ENCODE results near the gene DDA1.

The DDA1 gene

GRCh38 chr19:17325881-17326594, 16.7 kb downstream of the DDA1 start:
- Histone ChIP-seq H3K14ac (ENCODE audit: low read length) (no peak overlapping the region), H3K18ac (ENCODE audit: low read length) (no peak overlapping the region), H3K36me3 (ENCODE audit: control insufficient read depth in 1 of 2, insufficient read depth in 2 of 2, low read length in 2 of 2) (peaks cover 25 to 39% of the 10 kb centered on the region in 2 experiments), H2BK5ac (ENCODE audit: low read depth, low read length, poor library complexity) (no peak overlapping the region), H3K27ac (ENCODE audit: low read depth, low read length) (peak overlapping the region; percentile 15), H4K12ac (ENCODE audit: low read depth, low read length) (no peak overlapping the region), H2AK5ac (ENCODE audit: low read length) (no peak overlapping the region), H3K9me3 (ENCODE audit: insufficient read depth, low read depth, low read length) (peaks cover 2% of the 10 kb centered on the region), H3K79me2 (ENCODE audit: control insufficient read depth, insufficient read depth, low read length, poor library complexity) (peaks cover 4% of the 10 kb centered on the region), H3K4ac (ENCODE audit: low read depth, low read length) (no peak overlapping the region), H3K4me1 (ENCODE audit: control insufficient read depth in 1 of 2, insufficient read depth in 2 of 2, low read length in 2 of 2) (peaks cover 16 to 20% of the 10 kb centered on the region in 2 experiments), H2BK12ac (ENCODE audit: low read length) (no peak overlapping the region), H3K4me3 (ENCODE audit: low read depth, low read length) (no peak overlapping the region), H3K27me3 (ENCODE audit: insufficient read depth, low read length) (no peaks in the 10 kb centered on the region), H3K9ac (ENCODE audit: low read length) (no peak overlapping the region), H4K91ac (ENCODE audit: low read depth, low read length) (no peak overlapping the region), H2BK120ac (ENCODE audit: insufficient read depth, low read length, poor library complexity) (no peak overlapping the region), H3K23ac (ENCODE audit: low read length) (no peak overlapping the region), H2AFZ (ENCODE audit: insufficient read depth, low read length, poor library complexity) (no peak overlapping the region), H3K4me2 (ENCODE audit: low read length) (no peak overlapping the region), H3K79me1 (ENCODE audit: low read length) (peaks cover 4% of the 10 kb centered on the region), H4K8ac (ENCODE audit: low read depth, low read length) (no peak overlapping the region)
- DNase-seq, result peak in 1 of 2 donors; percentile 69
- no CpG with 5 or more reads among the region's 17 CpGs for WGBS (ENCODE audit: extremely low coverage, insufficient coverage, insufficient read length)

GRCh38 chr19:17326595-17326966, 17.2 kb downstream of the DDA1 start:
- no peak overlapping the region for H3K4me3 ChIP-seq (ENCODE audit: low read depth, low read length)
- peaks cover 4% of the 10 kb centered on the region for H3K79me1 ChIP-seq (ENCODE audit: low read length)
- H2BK12ac ChIP-seq (ENCODE audit: low read length), result no peak overlapping the region
- no peak overlapping the region for H3K18ac ChIP-seq (ENCODE audit: low read length)
- peak; percentile 89 to 93 for DNase-seq
- no peak overlapping the region for H3K4ac ChIP-seq (ENCODE audit: low read depth, low read length)
- no peak overlapping the region for H2BK120ac ChIP-seq (ENCODE audit: insufficient read depth, low read length, poor library complexity)
- H4K91ac ChIP-seq (ENCODE audit: low read depth, low read length), result no peak overlapping the region
- no peak overlapping the region for H4K12ac ChIP-seq (ENCODE audit: low read depth, low read length)
- H3K27me3 ChIP-seq (ENCODE audit: insufficient read depth, low read length), result no peaks in the 10 kb centered on the region
- no peak overlapping the region for H3K9ac ChIP-seq (ENCODE audit: low read length)
- H3K79me2 ChIP-seq (ENCODE audit: control insufficient read depth, insufficient read depth, low read length, poor library complexity), result peaks cover 4% of the 10 kb centered on the region
- H3K9me3 ChIP-seq (ENCODE audit: insufficient read depth, low read depth, low read length), result peaks cover 2% of the 10 kb centered on the region
- H3K14ac ChIP-seq (ENCODE audit: low read length), result no peak overlapping the region
- no peak overlapping the region for H2AK5ac ChIP-seq (ENCODE audit: low read length)
- H3K36me3 ChIP-seq (ENCODE audit: control insufficient read depth in 1 of 2, insufficient read depth in 2 of 2, low read length in 2 of 2), result peaks cover 20 to 34% of the 10 kb centered on the region in 2 experiments
- no peak overlapping the region for H4K8ac ChIP-seq (ENCODE audit: low read depth, low read length)
- peak overlapping the region; percentile 15 for H3K27ac ChIP-seq (ENCODE audit: low read depth, low read length)
- no peak overlapping the region for H2BK5ac ChIP-seq (ENCODE audit: low read depth, low read length, poor library complexity)
- no peak overlapping the region for H2AFZ ChIP-seq (ENCODE audit: insufficient read depth, low read length, poor library complexity)
- WGBS (ENCODE audit: extremely low coverage, insufficient coverage, insufficient read length), result no CpG with 5 or more reads among the region's 11 CpGs
- H3K23ac ChIP-seq (ENCODE audit: low read length), result no peak overlapping the region
- no peak overlapping the region for H3K4me2 ChIP-seq (ENCODE audit: low read length)
- H3K4me1 ChIP-seq (ENCODE audit: control insufficient read depth in 1 of 2, insufficient read depth in 2 of 2, low read length in 2 of 2), result peaks cover 16 to 20% of the 10 kb centered on the region in 2 experiments

- H3K23ac ChIP-seq (ENCODE audit: low read length), result no peak overlapping the region
- peak in 1 of 2 donors; percentile 23 for DNase-seq
- no peak overlapping the region for H3K9ac ChIP-seq (ENCODE audit: low read length)
- no peak overlapping the region for H3K18ac ChIP-seq (ENCODE audit: low read length)
- H3K27me3 ChIP-seq (ENCODE audit: insufficient read depth, low read length), result no peaks in the 10 kb centered on the region
- H2BK5ac ChIP-seq (ENCODE audit: low read depth, low read length, poor library complexity), result no peak overlapping the region
- no peak overlapping the region for H3K4ac ChIP-seq (ENCODE audit: low read depth, low read length)
- H4K12ac ChIP-seq (ENCODE audit: low read depth, low read length), result no peak overlapping the region
- no peak overlapping the region for H2AFZ ChIP-seq (ENCODE audit: insufficient read depth, low read length, poor library complexity)
- peak overlapping the region; percentile 1 for H4K8ac ChIP-seq (ENCODE audit: low read depth, low read length)
- H4K91ac ChIP-seq (ENCODE audit: low read depth, low read length), result no peak overlapping the region
- peak overlapping the region; percentile 2 for H3K4me2 ChIP-seq (ENCODE audit: low read length)
- peak overlapping the region; percentile 25 for H3K27ac ChIP-seq (ENCODE audit: low read depth, low read length)
- H3K4me1 ChIP-seq (ENCODE audit: control insufficient read depth in 1 of 2, insufficient read depth in 2 of 2, low read length in 2 of 2), result peaks cover 16 to 20% of the 10 kb centered on the region in 2 experiments
- no peak overlapping the region for H3K14ac ChIP-seq (ENCODE audit: low read length)
- no peak overlapping the region for H2BK12ac ChIP-seq (ENCODE audit: low read length)
- H2AK5ac ChIP-seq (ENCODE audit: low read length), result no peak overlapping the region
- H3K79me2 ChIP-seq (ENCODE audit: control insufficient read depth, insufficient read depth, low read length, poor library complexity), result peaks cover 4% of the 10 kb centered on the region
- no peak overlapping the region for H3K4me3 ChIP-seq (ENCODE audit: low read depth, low read length)
- peaks cover 14 to 28% of the 10 kb centered on the region in 2 experiments for H3K36me3 ChIP-seq (ENCODE audit: control insufficient read depth in 1 of 2, insufficient read depth in 2 of 2, low read length in 2 of 2)
- H2BK120ac ChIP-seq (ENCODE audit: insufficient read depth, low read length, poor library complexity), result no peak overlapping the region
- H3K79me1 ChIP-seq (ENCODE audit: low read length), result peaks cover 4% of the 10 kb centered on the region
- H3K9me3 ChIP-seq (ENCODE audit: insufficient read depth, low read depth, low read length), result peaks cover 2% of the 10 kb centered on the region
- no CpG with 5 or more reads among the region's 27 CpGs for WGBS (ENCODE audit: extremely low coverage, insufficient coverage, insufficient read length)
Measured at GRCh38 chr19:17327068-17327653, 17.8 kb downstream of the DDA1 start.

- H3K23ac ChIP-seq (ENCODE audit: low read length), result no peak overlapping the region
- H2AK5ac ChIP-seq (ENCODE audit: low read length), result no peak overlapping the region
- H3K18ac ChIP-seq (ENCODE audit: low read length), result peak overlapping the region; percentile 44
- H3K79me1 ChIP-seq (ENCODE audit: low read length), result peaks cover 4% of the 10 kb centered on the region
- H3K79me2 ChIP-seq (ENCODE audit: control insufficient read depth, insufficient read depth, low read length, poor library complexity), result peaks cover 4% of the 10 kb centered on the region
- peak overlapping the region; percentile 8 for H2BK120ac ChIP-seq (ENCODE audit: insufficient read depth, low read length, poor library complexity)
- H2AFZ ChIP-seq (ENCODE audit: insufficient read depth, low read length, poor library complexity), result peak overlapping the region; percentile 19
- H3K4me1 ChIP-seq (ENCODE audit: control insufficient read depth in 1 of 2, insufficient read depth in 2 of 2, low read length in 2 of 2), result peaks cover 16 to 20% of the 10 kb centered on the region in 2 experiments
- peaks cover 2% of the 10 kb centered on the region for H3K9me3 ChIP-seq (ENCODE audit: insufficient read depth, low read depth, low read length)
- peak overlapping the region; percentile 31 for H3K9ac ChIP-seq (ENCODE audit: low read length)
- H3K27ac ChIP-seq (ENCODE audit: low read depth, low read length), result peak overlapping the region; percentile 64
- H3K27me3 ChIP-seq (ENCODE audit: insufficient read depth, low read length), result no peaks in the 10 kb centered on the region
- peaks cover 10 to 24% of the 10 kb centered on the region in 2 experiments for H3K36me3 ChIP-seq (ENCODE audit: control insufficient read depth in 1 of 2, insufficient read depth in 2 of 2, low read length in 2 of 2)
- peak overlapping the region; percentile 84 for H3K4me2 ChIP-seq (ENCODE audit: low read length)
- H2BK5ac ChIP-seq (ENCODE audit: low read depth, low read length, poor library complexity), result peak overlapping the region; percentile 43
- DNase-seq, result peak; percentile 96 to 97
- no CpG with 5 or more reads among the region's 64 CpGs for WGBS (ENCODE audit: extremely low coverage, insufficient coverage, insufficient read length)
- H4K12ac ChIP-seq (ENCODE audit: low read depth, low read length), result peak overlapping the region; percentile 58
- H2BK12ac ChIP-seq (ENCODE audit: low read length), result no peak overlapping the region
- H3K14ac ChIP-seq (ENCODE audit: low read length), result peak overlapping the region; percentile 57
- H4K8ac ChIP-seq (ENCODE audit: low read depth, low read length), result peak overlapping the region; percentile 76
- H3K4ac ChIP-seq (ENCODE audit: low read depth, low read length), result no peak overlapping the region
- peak overlapping the region; percentile 74 for H4K91ac ChIP-seq (ENCODE audit: low read depth, low read length)
- peak overlapping the region; percentile 59 for H3K4me3 ChIP-seq (ENCODE audit: low read depth, low read length)
Measured at GRCh38 chr19:17327654-17328516, 18.5 kb downstream of the DDA1 start.
